Measurements from ENCODE around the gene STARD7.
"Not testable (repeated sequence)": the region's sequence is repeated elsewhere in the genome, so short reads cannot be mapped to it uniquely, and the experiment has no call there.

The STARD7 gene

GRCh38 chr2:96233436-96233835, 24.8 kb upstream of the STARD7 start:
- no peak for DNase-seq

DNA sequence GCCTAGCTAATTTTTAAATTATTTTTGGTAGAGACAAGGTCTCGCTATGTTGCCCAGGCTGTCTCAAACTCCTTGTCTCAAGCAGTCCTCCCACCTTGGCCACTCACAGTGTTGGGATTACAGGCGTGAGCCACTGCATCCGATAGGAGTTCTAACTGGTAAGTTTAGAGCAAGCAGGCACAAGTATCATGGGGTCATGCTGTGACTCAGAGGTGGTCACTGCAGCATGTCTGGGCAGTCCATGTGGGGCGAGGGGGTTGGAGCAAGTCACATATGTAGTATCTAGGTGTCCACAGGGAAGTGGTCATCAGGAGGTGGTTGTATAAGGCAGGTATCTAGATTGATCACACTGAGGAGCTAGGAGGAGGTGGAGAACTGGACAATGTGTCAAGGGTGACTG, 22.7 kb upstream of the STARD7 start:
- DNase-seq, result no peak

DNA sequence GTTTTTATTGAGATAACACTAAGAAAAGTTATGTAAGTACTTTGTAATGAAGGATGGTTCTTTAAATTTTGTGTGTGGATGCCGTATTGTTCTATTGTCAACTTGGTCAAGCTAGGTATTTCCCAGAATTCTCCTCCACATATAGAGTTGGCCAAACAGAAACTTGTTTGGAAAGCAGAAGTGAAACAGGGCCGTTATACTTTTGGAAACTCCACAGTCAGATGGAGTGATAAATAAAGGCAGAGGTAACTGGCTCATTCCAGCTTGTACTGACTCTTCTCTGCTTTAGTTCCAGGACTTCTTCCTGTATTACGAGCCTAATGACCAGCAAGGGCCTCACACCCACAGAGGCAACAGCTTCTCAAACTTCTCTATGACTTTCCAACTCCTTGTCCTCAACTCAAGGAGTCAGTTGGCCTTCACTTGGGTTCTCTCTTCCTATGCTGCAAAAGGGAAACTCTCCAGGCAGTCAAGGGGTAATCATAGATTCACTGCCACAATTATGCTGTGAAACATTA, 16.4 kb upstream of the STARD7 start:
- no peak for DNase-seq

- DNase-seq, result not testable (repeated sequence)
Measured at GRCh38 chr2:96221106-96221505, 12.5 kb upstream of the STARD7 start.

GRCh38 chr2:96219959-96220358, 11.3 kb upstream of the STARD7 start:
- DNase-seq, result not testable (repeated sequence)

GRCh38 chr2:96218508-96219131, 10.0 kb upstream of the STARD7 start:
- no peak for DNase-seq

DNA sequence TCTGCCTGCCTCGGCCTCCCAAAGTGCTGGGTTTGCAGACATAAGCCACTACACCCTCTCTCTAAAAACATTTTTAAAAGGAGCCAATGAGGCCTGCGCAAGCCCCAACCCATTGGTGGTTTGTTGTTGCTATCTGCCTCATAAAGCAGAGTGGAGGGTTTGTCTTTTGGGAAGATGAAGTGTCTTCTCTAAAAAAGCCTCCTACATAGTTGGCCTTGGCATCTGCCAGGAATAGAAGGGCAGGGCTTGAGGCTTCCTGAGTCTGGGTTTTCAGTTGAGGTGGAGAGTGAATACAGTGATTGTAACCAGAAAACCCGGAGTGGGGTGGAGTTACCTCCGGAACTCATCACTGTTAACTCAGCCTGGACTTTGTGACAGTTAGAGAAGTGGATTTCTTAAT, 5.9 kb upstream of the STARD7 start:
- no peak for DNase-seq

GRCh38 chr2:96213379-96213778, 4.8 kb upstream of the STARD7 start:
- DNase-seq, result no peak

DNA sequence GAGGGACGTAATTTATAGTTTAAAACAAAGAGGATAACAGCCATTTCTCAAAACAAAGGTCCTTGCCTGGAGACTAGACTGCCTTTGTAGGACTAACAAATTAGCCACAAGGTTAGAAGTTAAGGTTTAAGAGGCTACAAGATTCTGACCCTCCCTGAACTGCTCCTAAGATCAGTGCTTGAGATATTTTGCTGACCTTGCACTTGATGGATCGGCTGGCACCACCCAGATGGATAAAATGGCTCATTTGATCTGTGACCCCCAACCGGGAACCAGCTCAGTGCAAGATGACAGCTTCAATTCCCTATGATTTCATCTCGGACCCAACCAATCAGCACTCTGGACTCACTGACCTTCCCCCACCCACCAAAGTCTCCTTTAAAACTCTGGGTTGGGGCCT, 3.7 kb upstream of the STARD7 start:
- no peak for DNase-seq

GRCh38 chr2:96209729-96210085, 1.1 kb upstream of the STARD7 start:
- no peak for DNase-seq

- DNase-seq, result no peak
Measured at GRCh38 chr2:96209011-96209728, 543 bp upstream of the STARD7 start.

GRCh38 chr2:96207774-96208142, 869 bp downstream of the STARD7 start:
- DNase-seq, result no peak

- no peak for DNase-seq
Measured at GRCh38 chr2:96207073-96207773, 1.4 kb downstream of the STARD7 start.

GRCh38 chr2:96205888-96206287, 2.7 kb downstream of the STARD7 start:
- no peak for DNase-seq

GRCh38 chr2:96204836-96205624, 3.6 kb downstream of the STARD7 start:
- no peak for DNase-seq

GRCh38 chr2:96203130-96204028, 5.2 kb downstream of the STARD7 start:
- no peak for DNase-seq

GRCh38 chr2:96202152-96202854, 6.3 kb downstream of the STARD7 start:
- DNase-seq, result no peak

GRCh38 chr2:96201338-96201737, 7.3 kb downstream of the STARD7 start:
- DNase-seq, result no peak

GRCh38 chr2:96198921-96199320, 9.7 kb downstream of the STARD7 start:
- no peak for DNase-seq

DNA sequence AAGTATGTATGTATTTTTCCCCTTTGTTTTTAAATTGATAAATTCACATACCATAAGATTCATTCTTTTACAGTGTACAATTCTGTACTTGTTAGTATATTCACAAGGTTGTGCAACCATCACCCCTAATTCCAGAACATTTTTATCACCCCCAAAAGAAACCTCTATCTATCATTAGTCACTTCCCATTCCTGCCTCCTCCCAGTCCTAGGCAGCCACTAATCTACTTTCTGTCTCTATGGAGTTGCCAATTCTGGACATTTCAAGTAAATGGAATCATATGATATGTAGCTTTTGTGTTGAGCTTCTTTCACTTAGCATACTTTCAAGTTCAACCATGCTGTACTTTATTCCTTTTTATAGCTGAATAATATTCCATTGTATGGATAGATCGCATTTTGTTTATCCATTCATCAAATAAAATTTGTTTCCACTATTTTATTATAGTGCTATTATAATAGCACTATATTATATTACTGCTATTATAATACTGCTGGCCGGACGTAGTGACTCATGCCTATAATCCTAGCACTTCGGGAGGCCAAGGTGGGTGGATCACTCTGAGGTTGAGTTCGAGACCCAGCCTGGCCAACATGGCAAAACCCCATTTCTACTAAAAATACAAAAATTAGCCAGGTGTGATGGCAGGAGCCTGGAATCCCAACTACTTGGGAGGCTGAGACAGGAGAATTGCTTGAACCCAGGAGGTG, 10.9 kb downstream of the STARD7 start:
- DNase-seq, result no peak
